WERI-Rb-1 (cell line): ENCODE measurements around the gene PPFIBP2.

ENCODE experiments used
- DNase-seq: peaks from one replicate; pipeline ENCODE4 v3.0.0-alpha.2; 2020
- H3K27ac ChIP-seq: fragments of 250-450 bp; sonication (Bioruptor Pico); 2 replicates; pipeline ENCODE4 v1.5.1; 2020; ENCODE audit warnings: mild to moderate bottlenecking, moderate library complexity
- H3K27me3 ChIP-seq: fragments of 250-450 bp; sonication (Bioruptor Pico); 2 replicates; pipeline ENCODE4 v1.5.1; 2021; ENCODE audit warnings: mild to moderate bottlenecking, low read depth, moderate library complexity; ENCODE audit not compliant: insufficient read depth, severe bottlenecking
- H3K36me3 ChIP-seq: fragments of 250-450 bp; sonication (Bioruptor Pico); 2 replicates; pipeline ENCODE4 v1.5.1; 2020; ENCODE audit warnings: mild to moderate bottlenecking, moderate library complexity
- H3K4me3 ChIP-seq: 2 replicates; pipeline ENCODE4 v1.5.1; 2011; ENCODE audit warnings: low read depth, mild to moderate bottlenecking, control low read depth, low read length
- H3K9me3 ChIP-seq: fragments of 250-450 bp; sonication (Bioruptor Pico); 2 replicates; pipeline ENCODE4 v1.5.1; 2021; ENCODE audit warnings: mild to moderate bottlenecking, moderate library complexity; ENCODE audit not compliant: severe bottlenecking
- CTCF ChIP-seq: IDR thresholded peaks from 2 replicates; pipeline ENCODE4 v1.5.1; 2011; ENCODE audit warnings: low read depth, mild to moderate bottlenecking, control low read depth, inconsistent platforms, low read length

PPFIBP2 gene

GRCh38 chr11:7665473-7666291 lies 151.9 kb downstream of the PPFIBP2 start:
- no peaks in the 10 kb centered on the region for H3K9me3 ChIP-seq
- H3K4me3 ChIP-seq = no peak overlapping the region
- H3K27ac ChIP-seq = no peak overlapping the region
- peaks cover 26% of the 10 kb centered on the region for H3K27me3 ChIP-seq
- no peaks in the 10 kb centered on the region for H3K36me3 ChIP-seq
- DNase-seq = peak; percentile 86
- TF ChIP-seq CTCF = peak; percentile 97

- Histone ChIP-seq H3K4me3 (no peak overlapping the region), H3K27me3 (peaks cover 26% of the 10 kb centered on the region), H3K9me3 (no peaks in the 10 kb centered on the region), H3K27ac (no peak overlapping the region), H3K36me3 (no peaks in the 10 kb centered on the region)
- no peak for DNase-seq
- no peak for TF ChIP-seq CTCF
These were observed 152.6 kb downstream of the PPFIBP2 start for GRCh38 chr11:7666292-7666866.

- Histone ChIP-seq H3K9me3 (no peaks in the 10 kb centered on the region), H3K27me3 (peaks cover 30% of the 10 kb centered on the region), H3K27ac (no peak overlapping the region), H3K4me3 (no peak overlapping the region), H3K36me3 (no peaks in the 10 kb centered on the region)
- TF ChIP-seq CTCF = no peak
- DNase-seq = peak; percentile 35
These were observed 153.7 kb downstream of the PPFIBP2 start for GRCh38 chr11:7667460-7667859.

- Histone ChIP-seq H3K9me3 (no peaks in the 10 kb centered on the region), H3K36me3 (no peaks in the 10 kb centered on the region), H3K27ac (no peak overlapping the region), H3K27me3 (peaks cover 40% of the 10 kb centered on the region), H3K4me3 (no peak overlapping the region)
- no peak for TF ChIP-seq CTCF
- no peak for DNase-seq
These were observed 154.7 kb downstream of the PPFIBP2 start for GRCh38 chr11:7668464-7668863.

GRCh38 chr11:7668911-7669310 lies 155.1 kb downstream of the PPFIBP2 start:
- no peak overlapping the region for H3K4me3 ChIP-seq
- peaks cover 44% of the 10 kb centered on the region for H3K27me3 ChIP-seq
- no peak for DNase-seq
- no peaks in the 10 kb centered on the region for H3K36me3 ChIP-seq
- H3K27ac ChIP-seq = no peak overlapping the region
- no peaks in the 10 kb centered on the region for H3K9me3 ChIP-seq
- TF ChIP-seq CTCF = no peak
